Stimulated activated CD4-positive, alpha-beta T cell treated with anti-CD3 and anti-CD28 coated beads, Interleukin-2, amount 100 ng/mL, for 4 hours (primary cell): ENCODE results near the gene TMBIM6.
A peak's percentile ranks its signal among the peaks of the same experiment; 100 is the strongest.
"Not testable (repeated sequence)": the region's sequence is repeated elsewhere in the genome, so short reads cannot be mapped to it uniquely, and the experiment has no call there.

ENCODE experiments used
- DNase-seq: peaks from one replicate; pipeline ENCODE4 v3.0.0-alpha.2; 2020; ENCODE audit warnings: low read depth

TMBIM6 gene

DNA sequence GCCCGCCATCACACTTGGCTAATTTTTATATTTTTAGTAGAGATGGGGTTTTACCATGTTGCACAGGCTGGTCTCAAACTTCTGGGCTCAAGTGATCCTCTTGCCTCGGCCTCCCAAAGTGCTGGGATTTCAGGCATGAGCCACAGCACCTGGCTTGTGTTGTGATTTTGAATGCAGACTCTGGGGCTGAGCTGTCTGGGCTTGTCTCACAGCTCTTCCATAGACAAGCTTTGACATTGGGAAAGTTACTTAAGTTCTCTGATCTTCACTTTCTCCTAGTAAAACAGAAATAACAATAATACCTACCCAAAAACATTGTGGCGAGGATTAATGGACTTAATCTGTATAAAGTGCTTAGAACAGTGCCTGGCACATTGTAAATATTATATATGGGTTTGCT is 36.0 kb downstream of the TMBIM6 start:
- no peak for DNase-seq

GRCh38 chr12:49777800-49778748 is 36.7 kb downstream of the TMBIM6 start:
- DNase-seq: peak; percentile 64

- DNase-seq: no peak
Measured at GRCh38 chr12:49779581-49779980, 38.2 kb downstream of the TMBIM6 start.

DNA sequence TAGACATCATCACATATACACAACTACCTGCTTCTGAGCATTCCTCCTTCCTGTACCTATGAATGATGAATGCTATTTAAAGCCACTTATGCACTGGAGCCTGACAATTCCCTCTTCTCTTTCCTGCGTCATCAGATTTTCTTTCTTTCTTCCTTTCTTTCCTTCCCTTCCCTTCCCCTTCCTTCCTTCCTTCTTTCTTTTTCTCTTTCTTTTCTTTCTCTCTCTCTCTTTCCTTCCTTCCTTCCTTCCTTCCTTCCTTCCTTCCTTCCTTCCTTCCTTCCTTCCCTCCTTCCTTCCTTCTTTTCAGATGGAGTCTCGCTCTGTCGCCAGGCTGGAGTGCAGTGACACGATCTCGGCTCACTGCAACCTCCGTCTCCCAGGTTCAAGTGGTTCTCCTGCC is 39.6 kb downstream of the TMBIM6 start:
- DNase-seq: not testable (repeated sequence)

GRCh38 chr12:49783917-49784676 is 42.7 kb downstream of the TMBIM6 start:
- no peak for DNase-seq

GRCh38 chr12:49784756-49785409 is 43.5 kb downstream of the TMBIM6 start:
- DNase-seq: no peak

GRCh38 chr12:49787672-49788071 is 46.3 kb downstream of the TMBIM6 start:
- DNase-seq: no peak

- no peak for DNase-seq
Measured at GRCh38 chr12:49789992-49790391, 48.6 kb downstream of the TMBIM6 start.

DNA sequence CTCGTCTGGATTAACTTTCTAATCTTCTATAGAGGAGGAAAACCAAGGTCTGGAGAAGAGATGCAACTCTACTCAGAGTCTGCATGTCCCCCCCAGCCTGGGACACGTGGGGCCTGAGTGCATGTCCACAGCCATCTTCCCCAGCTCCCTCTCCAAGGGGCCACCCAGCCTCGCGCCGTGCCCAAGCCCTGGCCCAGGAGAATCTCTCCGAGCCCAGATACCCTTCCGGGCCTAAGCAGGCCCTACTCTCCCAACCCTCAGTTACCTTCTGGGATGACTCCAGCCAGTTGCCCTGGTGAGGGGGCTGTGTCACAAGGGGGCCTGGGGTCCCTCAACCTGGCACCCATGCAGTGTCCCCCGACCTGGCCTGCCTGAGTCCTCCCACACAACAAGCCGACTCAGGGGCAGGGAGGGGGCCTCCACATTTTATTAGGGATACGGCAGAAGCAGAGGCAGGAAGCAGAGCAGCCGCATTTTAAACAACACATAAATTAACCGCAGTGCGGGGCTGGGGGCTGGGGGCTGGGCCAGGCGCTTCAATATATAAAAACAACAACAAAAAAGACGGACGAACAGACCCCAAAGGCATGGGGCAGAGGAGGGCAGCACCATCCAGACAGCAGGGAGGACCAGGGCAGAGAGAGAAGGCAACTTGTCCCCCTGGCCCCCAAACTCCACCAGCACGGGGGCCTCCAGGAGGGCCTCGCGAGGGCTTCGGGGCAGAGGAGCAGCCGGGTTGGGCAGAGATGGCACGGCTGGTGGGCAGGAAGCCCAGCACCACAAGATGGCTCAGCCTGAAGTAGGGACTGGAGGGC is 49.6 kb downstream of the TMBIM6 start:
- DNase-seq: no peak

GRCh38 chr12:49791700-49792099 is 50.3 kb downstream of the TMBIM6 start:
- DNase-seq: no peak

DNA sequence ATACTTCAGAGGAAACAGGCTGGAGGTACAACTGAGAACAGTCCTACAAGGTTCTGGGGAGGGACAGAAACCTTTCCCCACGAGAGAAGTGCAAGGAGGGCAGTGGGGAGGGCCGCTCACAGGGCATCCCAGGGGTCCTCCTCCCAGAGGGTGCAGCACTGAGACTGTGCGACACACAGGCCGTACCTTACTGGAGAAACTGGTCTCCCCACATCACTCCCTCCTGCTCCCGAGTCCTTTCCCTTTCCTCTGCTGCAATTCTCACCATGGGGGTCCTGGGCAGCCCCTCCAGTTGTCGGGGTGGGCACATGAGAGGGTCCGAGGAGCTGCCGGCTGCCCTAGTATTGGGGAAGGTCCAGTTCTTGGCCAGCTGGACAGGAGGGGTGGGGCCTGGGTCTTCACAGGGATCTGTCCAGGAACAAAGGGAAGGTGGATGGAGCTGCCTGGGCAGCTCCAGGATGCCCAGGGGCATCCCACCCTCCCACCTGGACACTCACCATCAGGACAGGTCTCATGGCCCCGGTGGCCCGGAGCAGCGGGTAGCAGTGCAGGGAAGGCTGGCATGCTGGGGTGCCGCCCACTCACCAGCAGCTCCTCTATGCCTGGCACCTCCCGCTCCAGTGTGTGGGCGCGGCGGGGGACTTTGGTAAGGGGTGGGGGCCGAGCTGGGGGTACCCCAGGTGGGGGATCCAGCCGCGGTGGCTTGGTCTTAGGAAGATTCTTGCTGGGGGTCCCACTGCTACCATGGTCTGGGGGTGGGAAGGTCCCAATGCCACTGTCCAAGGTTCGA is 51.0 kb downstream of the TMBIM6 start:
- no peak for DNase-seq

DNA sequence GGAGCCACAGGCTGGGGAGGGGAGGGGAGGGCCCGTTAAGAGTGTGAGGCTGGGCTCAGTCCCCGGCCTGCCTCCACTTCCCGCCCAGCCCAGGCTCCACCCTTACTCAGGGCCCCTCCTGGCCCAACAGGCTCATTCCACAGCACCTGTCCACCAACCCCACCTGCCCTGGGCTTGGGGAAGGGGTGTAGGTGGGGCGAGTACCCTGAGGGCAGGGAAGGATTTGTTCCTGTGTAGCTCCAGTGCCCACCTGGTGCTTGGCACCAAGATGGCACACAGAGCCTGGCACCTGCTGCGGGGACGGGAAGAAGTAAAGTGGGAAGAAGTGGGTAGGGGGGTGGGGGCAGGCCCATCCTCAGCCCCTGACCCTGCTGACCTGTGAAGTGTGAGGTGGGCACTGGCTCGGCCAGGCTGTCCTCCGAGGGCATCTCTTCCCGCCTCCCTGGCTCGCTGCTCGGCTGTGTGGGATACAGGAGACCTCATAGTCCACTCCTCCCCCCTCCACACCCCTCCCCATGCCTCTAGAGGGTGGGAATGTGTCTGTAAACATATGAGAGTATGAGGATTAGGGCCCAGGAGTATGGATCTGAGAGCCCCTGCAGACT is 51.7 kb downstream of the TMBIM6 start:
- no peak for DNase-seq

DNA sequence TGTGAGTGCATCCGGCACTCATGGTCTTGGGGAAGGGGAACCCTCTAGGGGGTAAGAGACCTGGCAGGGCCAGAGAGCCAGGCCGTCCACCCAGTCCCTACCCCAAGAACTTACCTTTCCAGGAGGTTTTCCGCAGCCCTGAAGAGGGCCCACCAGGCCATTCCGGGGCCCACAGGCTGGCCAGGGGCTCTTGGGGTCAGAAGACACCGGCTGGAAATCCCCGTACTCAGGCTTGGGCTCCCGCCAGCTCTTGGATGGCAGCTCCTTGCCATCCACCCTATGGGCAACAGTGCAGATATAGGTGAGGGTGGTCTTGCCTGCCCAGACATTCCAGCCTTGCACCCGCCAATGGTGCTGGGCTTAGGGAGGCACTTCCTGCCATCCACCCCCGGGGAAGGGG is 52.3 kb downstream of the TMBIM6 start:
- DNase-seq: no peak

GRCh38 chr12:49794021-49794420 is 52.7 kb downstream of the TMBIM6 start:
- no peak for DNase-seq

DNA sequence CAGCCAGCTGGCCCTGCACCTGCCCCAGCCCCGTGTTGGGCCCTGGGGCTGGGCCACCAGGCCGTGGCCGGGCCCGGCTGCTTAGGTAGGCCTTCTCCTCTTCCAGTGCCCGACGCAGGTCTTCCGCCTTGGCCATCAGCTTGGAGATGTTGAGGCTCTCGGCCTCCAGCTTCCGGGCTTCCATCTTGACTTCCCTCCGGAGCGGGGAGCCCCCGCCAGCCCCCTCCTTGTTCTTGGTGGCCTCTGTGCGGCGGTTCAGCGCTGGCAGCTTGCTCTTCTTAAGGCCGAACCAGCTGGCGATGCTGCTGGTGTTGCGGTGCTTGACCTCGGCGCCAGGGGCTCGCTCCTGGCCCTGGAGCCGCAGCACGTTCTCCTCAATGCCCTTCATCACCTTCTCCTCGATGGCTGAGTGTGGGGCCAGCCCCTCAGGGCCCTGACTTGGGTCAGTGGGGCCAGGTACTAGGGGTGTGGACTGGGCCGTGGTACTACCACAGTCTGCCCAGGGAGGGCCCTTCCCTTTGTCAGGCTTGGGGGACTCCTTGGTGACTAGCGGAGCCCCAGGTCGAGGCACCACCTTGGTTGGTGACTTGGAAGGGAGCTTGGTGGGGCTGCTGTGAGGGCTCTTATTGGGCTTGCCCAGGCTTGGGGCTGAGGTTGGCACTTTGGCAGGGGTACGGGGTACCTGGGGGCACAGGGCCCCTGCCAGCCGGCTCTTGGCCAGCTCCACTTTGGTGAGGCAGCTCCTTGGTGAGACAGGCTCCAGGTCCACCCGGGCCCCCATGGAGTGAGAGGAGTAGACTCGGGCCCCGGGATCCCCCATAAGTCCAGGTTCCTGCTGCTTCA is 53.7 kb downstream of the TMBIM6 start:
- DNase-seq: no peak

DNA sequence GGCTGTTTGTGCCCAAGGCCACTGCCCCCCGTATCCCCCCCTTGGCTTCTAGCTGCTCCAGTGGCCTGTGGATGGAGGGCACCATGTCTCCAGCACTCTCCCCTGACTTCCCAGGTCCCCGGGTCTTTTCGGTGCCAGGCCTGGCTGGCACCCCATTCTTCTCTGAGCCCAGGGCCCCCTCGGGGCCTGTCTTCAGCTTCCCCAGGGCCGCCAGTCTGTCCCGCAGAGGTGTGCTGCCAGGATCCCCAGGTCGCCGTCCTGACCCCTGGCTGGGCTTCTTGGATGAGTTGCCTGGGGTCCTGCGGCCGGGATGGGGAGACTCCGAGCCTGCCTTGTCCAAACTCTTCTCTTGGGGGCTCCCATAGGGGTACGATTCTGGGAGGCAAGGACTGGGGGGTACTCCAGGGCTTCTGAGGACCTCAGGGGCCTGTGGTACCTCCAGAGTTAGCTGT is 54.3 kb downstream of the TMBIM6 start:
- DNase-seq: no peak

DNA sequence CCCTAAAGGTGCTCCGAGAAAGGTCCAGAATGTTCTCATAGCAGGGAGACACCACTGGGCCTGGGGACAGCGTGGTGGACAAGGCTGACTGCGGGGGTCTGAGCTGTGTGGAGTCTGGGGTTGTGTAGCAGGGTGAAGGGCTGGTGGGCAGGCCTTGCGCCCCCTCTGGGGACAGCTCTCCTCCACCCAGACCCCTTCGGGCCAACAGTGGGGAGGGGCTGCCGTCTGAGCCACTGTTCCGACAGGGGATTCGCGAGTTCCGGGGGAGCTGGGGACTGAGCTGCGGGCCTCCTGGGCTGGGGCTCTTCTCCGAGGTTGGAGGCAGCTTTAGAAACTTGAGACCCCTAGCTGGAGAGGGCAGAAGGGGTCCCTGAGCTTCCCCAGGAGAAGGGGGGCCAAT is 54.8 kb downstream of the TMBIM6 start:
- DNase-seq: no peak

- DNase-seq: no peak
Measured at GRCh38 chr12:49796606-49797448, 55.5 kb downstream of the TMBIM6 start.

- DNase-seq: no peak
Measured at GRCh38 chr12:49797449-49797776, 56.1 kb downstream of the TMBIM6 start.
